Measurements from ENCODE around the gene FLT3LG. TPM values are rescaled to one million over a fixed set of nuclear protein-coding genes. Genes with fewer than 3 reads are reported as not detected.

The FLT3LG gene
- total and polyA plus RNA-seq, 2 donors from 2014 or later, result 7.4 to 12.5 TPM

GRCh38 chr19:49486232-49486631 lies 12.2 kb downstream of the FLT3LG start:
- no peaks in the 10 kb centered on the region for H3K9me3 ChIP-seq (ENCODE audit: control insufficient read depth in 2 of 3, insufficient read depth in 1 of 3, low read length in 3 of 3)
- intact Hi-C loops (cut with DNase I), result no loop called here
- no peak for TF ChIP-seq CTCF (IDR thresholded peaks at IDR 0.05; ENCODE audit: borderline replicate concordance, extremely low read depth, insufficient read depth)
- H3K36me3 ChIP-seq (ENCODE audit: control insufficient read depth in 2 of 3, insufficient read depth in 3 of 3, low read length in 3 of 3), result peaks cover 10 to 24% (median 19%) of the 10 kb centered on the region in 3 donors
- H3K27ac ChIP-seq (ENCODE audit: low read depth in 2 of 2, low read length in 2 of 2), result no peak overlapping the region
- no peak overlapping the region for H3K4me3 ChIP-seq (ENCODE audit: low read length in 3 of 3)
- H3K27me3 ChIP-seq (ENCODE audit: control insufficient read depth, insufficient read depth, low read length), result no peaks in the 10 kb centered on the region
- H3K9ac ChIP-seq (ENCODE audit: low read length in 3 of 3), result no peak overlapping the region
- FAIRE-seq (no peak), DNase-seq (no peak)
- H3K4me1 ChIP-seq (ENCODE audit: control insufficient read depth in 2 of 3, insufficient read depth in 2 of 3, low read depth in 1 of 3, low read length in 3 of 3), result peaks cover 0 to 21% (median 10%) of the 10 kb centered on the region in 3 donors

- DNase-seq (no peak), FAIRE-seq (no peak)
- Histone ChIP-seq H3K27me3 (ENCODE audit: control insufficient read depth, insufficient read depth, low read length) (no peaks in the 10 kb centered on the region), H3K9me3 (ENCODE audit: control insufficient read depth in 2 of 3, insufficient read depth in 1 of 3, low read length in 3 of 3) (no peaks in the 10 kb centered on the region), H3K4me3 (ENCODE audit: low read length in 3 of 3) (peak overlapping the region in 2 of 3 donors; percentile 37 to 51), H3K36me3 (ENCODE audit: control insufficient read depth in 2 of 3, insufficient read depth in 3 of 3, low read length in 3 of 3) (peaks cover 10 to 24% (median 23%) of the 10 kb centered on the region in 3 donors), H3K9ac (ENCODE audit: low read length in 3 of 3) (peak overlapping the region in 1 of 3 donors; percentile 65), H3K4me1 (ENCODE audit: control insufficient read depth in 2 of 3, insufficient read depth in 2 of 3, low read depth in 1 of 3, low read length in 3 of 3) (peaks cover 0 to 21% (median 10%) of the 10 kb centered on the region in 3 donors), H3K27ac (ENCODE audit: low read depth in 2 of 2, low read length in 2 of 2) (peak overlapping the region in 1 of 2 donors; percentile 87)
- intact Hi-C loops (cut with DNase I), result no loop called here
- TF ChIP-seq CTCF (IDR thresholded peaks at IDR 0.05; ENCODE audit: borderline replicate concordance, extremely low read depth, insufficient read depth), result no peak
Measured at GRCh38 chr19:49486710-49487276, 12.8 kb downstream of the FLT3LG start.

DNA sequence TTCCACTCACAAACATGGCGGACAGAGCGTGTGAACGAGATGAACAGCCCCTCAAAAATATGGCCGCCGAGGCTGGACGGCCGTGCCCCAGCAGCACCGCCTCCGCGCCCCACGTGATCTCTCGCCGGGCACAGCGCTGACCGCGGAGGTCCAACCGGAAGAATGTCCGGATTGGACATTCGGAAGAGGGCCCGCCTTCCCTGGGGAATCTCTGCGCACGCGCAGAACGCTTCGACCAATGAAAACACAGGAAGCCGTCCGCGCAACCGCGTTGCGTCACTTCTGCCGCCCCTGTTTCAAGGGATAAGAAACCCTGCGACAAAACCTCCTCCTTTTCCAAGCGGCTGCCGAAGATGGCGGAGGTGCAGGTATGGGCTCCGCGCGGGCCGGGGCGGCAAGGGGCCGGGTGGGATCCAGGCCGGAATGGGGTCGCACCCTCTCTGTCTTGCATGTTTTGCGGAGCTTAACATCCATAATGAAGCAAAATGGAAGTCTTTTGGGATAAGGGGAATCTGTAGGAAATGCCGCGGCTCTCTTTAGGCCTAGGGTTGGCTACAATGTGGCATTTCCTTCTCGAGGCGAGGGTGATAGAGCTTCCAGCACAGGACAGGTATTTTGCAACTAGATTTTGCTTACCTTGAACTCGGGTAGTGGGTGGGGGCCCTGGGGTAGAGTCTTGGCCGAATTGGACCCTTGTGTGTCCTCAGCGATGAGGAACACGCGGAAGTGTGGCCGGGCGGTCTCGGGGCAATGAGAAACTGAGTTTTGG lies 13.4 kb downstream of the FLT3LG start, which contains the start of gene RPL13A:
TSS of gene RPL13A (plus strand) at position 332 of the 769 bp plus-strand sequence. CDS start at position 354, 22 bp downstream.
- Histone ChIP-seq H3K4me1 (ENCODE audit: control insufficient read depth in 2 of 3, insufficient read depth in 2 of 3, low read depth in 1 of 3, low read length in 3 of 3) (peaks cover 0 to 21% (median 10%) of the 10 kb centered on the region in 3 donors), H3K9me3 (ENCODE audit: control insufficient read depth in 2 of 3, insufficient read depth in 1 of 3, low read length in 3 of 3) (no peaks in the 10 kb centered on the region), H3K4me3 (ENCODE audit: low read length in 3 of 3) (peak within 1 kb of the TSS; percentile 98 to 99 (median 99)), H3K9ac (ENCODE audit: low read length in 3 of 3) (peak within 1 kb of the TSS; percentile 99 to 100 (median 99)), H3K27me3 (ENCODE audit: control insufficient read depth, insufficient read depth, low read length) (no peaks in the 10 kb centered on the region), H3K27ac (ENCODE audit: low read depth in 2 of 2, low read length in 2 of 2) (peak within 1 kb of the TSS; percentile 91 to 96), H3K36me3 (ENCODE audit: control insufficient read depth in 2 of 3, insufficient read depth in 3 of 3, low read length in 3 of 3) (peaks cover 10 to 29% (median 26%) of the 10 kb centered on the region in 3 donors)
- FAIRE-seq (peak; percentile 97), DNase-seq (peak; percentile 100)
- no peak for TF ChIP-seq CTCF (IDR thresholded peaks at IDR 0.05; ENCODE audit: borderline replicate concordance, extremely low read depth, insufficient read depth)
- intact Hi-C loops (cut with DNase I), result no loop called here

Data from kidney (tissue), 14 donors.